Endothelial cell of umbilical vein (primary cell): Measurements from ENCODE around the gene TNKS2.

Experiments used
- EZH2 ChIP-seq: IDR thresholded peaks from 2 replicates; pipeline ENCODE4 v1.6.1; 2012; ENCODE audit warnings: borderline replicate concordance, low read depth, mild to moderate bottlenecking, moderate library complexity, low read length, inconsistent platforms; ENCODE audit not compliant: severe bottlenecking
- MYC ChIP-seq: IDR thresholded peaks from one replicate; pipeline ENCODE4 v1.6.1; 2011; ENCODE audit warnings: mild to moderate bottlenecking, low read depth, low read length
- TF ChIP-seq, protein P1 (sequence below), 2 donors: IDR thresholded peaks; 1 replicate in 1 of 2; 2 replicates in 1 of 2; pipeline ENCODE4 v1.5.1; 2011; ENCODE audit warnings: low read length in 2 of 2, mild to moderate bottlenecking in 2 of 2, moderate library complexity in 2 of 2, control low read depth in 1 of 2, inconsistent platforms in 1 of 2, low read depth in 1 of 2; ENCODE audit not compliant: insufficient read depth in 1 of 2; ENCODE audit errors: extremely low read depth in 1 of 2

DNA sequence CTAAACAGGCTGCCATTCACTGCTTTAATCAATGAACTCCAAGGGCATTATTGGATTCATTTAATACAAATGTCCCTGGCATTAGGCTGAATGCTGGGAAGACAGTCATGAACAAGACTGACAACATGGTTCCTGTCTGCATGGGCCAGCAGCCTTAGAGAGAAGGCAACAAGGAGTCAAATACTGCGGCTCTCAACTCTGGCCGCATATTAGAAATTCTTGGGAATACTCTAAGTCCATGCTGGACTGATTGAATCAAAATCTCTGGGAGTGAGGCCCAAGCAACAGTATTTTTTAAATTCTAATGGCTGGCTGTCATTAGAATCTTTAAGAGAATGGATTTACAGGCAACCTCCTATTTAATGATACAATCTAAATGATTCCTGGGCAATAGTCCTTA lies 76.9 kb downstream of the TNKS2 start:
- TF ChIP-seq, protein P1, sequence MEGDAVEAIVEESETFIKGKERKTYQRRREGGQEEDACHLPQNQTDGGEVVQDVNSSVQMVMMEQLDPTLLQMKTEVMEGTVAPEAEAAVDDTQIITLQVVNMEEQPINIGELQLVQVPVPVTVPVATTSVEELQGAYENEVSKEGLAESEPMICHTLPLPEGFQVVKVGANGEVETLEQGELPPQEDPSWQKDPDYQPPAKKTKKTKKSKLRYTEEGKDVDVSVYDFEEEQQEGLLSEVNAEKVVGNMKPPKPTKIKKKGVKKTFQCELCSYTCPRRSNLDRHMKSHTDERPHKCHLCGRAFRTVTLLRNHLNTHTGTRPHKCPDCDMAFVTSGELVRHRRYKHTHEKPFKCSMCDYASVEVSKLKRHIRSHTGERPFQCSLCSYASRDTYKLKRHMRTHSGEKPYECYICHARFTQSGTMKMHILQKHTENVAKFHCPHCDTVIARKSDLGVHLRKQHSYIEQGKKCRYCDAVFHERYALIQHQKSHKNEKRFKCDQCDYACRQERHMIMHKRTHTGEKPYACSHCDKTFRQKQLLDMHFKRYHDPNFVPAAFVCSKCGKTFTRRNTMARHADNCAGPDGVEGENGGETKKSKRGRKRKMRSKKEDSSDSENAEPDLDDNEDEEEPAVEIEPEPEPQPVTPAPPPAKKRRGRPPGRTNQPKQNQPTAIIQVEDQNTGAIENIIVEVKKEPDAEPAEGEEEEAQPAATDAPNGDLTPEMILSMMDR (IDR thresholded peaks at IDR 0.05; ENCODE audit: extremely low read depth in 1 of 2, insufficient read depth in 1 of 2, low read depth in 1 of 2, low read length in 2 of 2) = no peak
- no peak for TF ChIP-seq EZH2
- no peak for TF ChIP-seq MYC
